Measurements from ENCODE around the gene PLEKHA1.
A peak's percentile ranks its signal among the peaks of the same experiment; 100 is the strongest.

The PLEKHA1 gene

GRCh38 chr10:122463466-122464249 lies 89.2 kb downstream of the PLEKHA1 start:
- Histone ChIP-seq H3K9me3 (ENCODE audit: control insufficient read depth in 5 of 5, low read length in 5 of 5) (no peaks in the 10 kb centered on the region), H3K27ac (ENCODE audit: low read depth, low read length) (peak overlapping the region; percentile 77), H3K27me3 (ENCODE audit: control insufficient read depth in 5 of 5, insufficient read depth in 4 of 5, low read length in 5 of 5) (no peaks in the 10 kb centered on the region), H3K4me3 (ENCODE audit: low read depth in 1 of 5, low read length in 5 of 5) (peak overlapping the region; percentile 74 to 91 (median 85)), H3K9ac (ENCODE audit: low read length in 5 of 5) (peak overlapping the region in 2 of 5 donors; percentile 57 to 73), H3K36me3 (ENCODE audit: control insufficient read depth in 5 of 5, insufficient read depth in 5 of 5, low read length in 5 of 5) (peaks cover 0 to 3% (median 0%) of the 10 kb centered on the region in 5 donors), H3K4me1 (ENCODE audit: control insufficient read depth in 5 of 5, insufficient read depth in 5 of 5, low read length in 5 of 5) (peaks cover 11 to 60% (median 55%) of the 10 kb centered on the region in 5 donors)

DNA sequence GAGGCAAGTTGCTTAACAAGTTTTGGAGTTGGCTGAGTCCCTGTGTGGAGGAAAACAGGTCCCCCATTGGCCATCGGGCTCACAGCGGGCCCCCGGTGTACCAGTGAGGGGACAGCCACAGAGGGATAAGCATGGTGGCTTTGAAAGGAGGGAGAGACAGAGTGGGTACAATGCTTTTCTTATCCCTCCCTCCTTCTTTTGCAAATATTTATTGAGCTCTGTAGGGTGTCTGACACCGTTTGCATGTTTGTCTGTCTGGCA lies 89.7 kb downstream of the PLEKHA1 start:
- Histone ChIP-seq H3K36me3 (ENCODE audit: control insufficient read depth in 5 of 5, insufficient read depth in 5 of 5, low read length in 5 of 5) (peaks cover 0 to 3% (median 0%) of the 10 kb centered on the region in 5 donors), H3K4me3 (ENCODE audit: low read depth in 1 of 5, low read length in 5 of 5) (no peak overlapping the region), H3K27me3 (ENCODE audit: control insufficient read depth in 5 of 5, insufficient read depth in 4 of 5, low read length in 5 of 5) (no peaks in the 10 kb centered on the region), H3K4me1 (ENCODE audit: control insufficient read depth in 5 of 5, insufficient read depth in 5 of 5, low read length in 5 of 5) (peaks cover 14 to 65% (median 52%) of the 10 kb centered on the region in 5 donors), H3K9me3 (ENCODE audit: control insufficient read depth in 5 of 5, low read length in 5 of 5) (no peaks in the 10 kb centered on the region), H3K27ac (ENCODE audit: low read depth, low read length) (no peak overlapping the region), H3K9ac (ENCODE audit: low read length in 5 of 5) (no peak overlapping the region)

DNA sequence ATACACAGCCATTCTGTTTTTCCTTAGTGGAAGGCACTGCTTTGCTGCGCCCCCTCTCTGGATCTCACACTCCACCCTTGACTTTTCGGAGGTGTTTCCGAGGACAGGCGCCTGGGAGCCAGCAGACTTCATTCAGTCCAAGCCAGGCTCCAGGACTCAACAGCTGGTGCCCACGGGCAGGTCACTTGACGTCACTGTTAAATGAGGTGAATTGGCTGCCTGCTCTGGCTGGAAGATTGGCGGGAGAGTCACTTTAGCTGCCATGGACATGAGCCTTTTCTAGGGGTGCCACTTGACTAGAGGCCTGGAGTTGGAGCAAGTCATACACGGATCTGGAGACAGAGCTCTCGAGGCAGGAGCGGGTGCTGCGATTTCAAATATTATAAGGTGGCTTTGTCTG lies 90.1 kb downstream of the PLEKHA1 start:
- H3K9ac ChIP-seq (ENCODE audit: low read length in 5 of 5): no peak overlapping the region
- H3K27me3 ChIP-seq (ENCODE audit: control insufficient read depth in 5 of 5, insufficient read depth in 4 of 5, low read length in 5 of 5): no peaks in the 10 kb centered on the region
- H3K4me1 ChIP-seq (ENCODE audit: control insufficient read depth in 5 of 5, insufficient read depth in 5 of 5, low read length in 5 of 5): peaks cover 18 to 69% (median 54%) of the 10 kb centered on the region in 5 donors
- H3K9me3 ChIP-seq (ENCODE audit: control insufficient read depth in 5 of 5, low read length in 5 of 5): no peaks in the 10 kb centered on the region
- no peak overlapping the region for H3K27ac ChIP-seq (ENCODE audit: low read depth, low read length)
- no peak overlapping the region for H3K4me3 ChIP-seq (ENCODE audit: low read depth in 1 of 5, low read length in 5 of 5)
- H3K36me3 ChIP-seq (ENCODE audit: control insufficient read depth in 5 of 5, insufficient read depth in 5 of 5, low read length in 5 of 5): peaks cover 0 to 3% (median 0%) of the 10 kb centered on the region in 5 donors

DNA sequence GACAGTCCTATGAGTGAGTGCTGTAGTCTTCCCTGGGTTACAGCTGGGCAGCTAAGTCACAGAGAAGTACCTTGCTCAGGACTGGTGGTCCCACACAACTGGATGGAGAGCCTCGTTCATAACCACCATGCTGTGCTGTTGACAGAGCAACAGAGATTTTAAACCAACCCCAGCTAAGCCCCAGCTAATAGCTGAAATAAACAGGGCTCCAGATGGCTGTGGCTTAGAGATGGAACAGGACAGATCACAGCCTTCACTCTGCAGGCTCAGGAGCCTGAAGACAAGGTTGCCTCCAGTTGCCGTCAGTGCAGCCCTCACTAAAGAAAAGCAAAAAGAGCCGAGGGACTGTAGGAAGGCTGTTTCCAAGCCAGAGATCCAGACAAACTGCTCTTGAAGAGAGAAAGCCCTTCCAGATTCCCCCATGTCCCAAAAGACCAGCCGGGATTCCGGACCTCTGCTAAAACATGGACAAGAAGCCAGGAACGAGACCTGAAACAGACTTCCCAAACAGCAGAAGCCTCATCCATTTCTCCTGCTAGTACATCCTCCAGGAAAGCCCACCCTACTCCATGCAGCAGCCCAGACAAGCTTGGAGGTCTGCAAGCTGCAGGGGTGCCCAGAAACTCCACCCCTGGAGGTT lies 91.0 kb downstream of the PLEKHA1 start:
- H3K9ac ChIP-seq (ENCODE audit: low read length in 5 of 5): no peak overlapping the region

DNA sequence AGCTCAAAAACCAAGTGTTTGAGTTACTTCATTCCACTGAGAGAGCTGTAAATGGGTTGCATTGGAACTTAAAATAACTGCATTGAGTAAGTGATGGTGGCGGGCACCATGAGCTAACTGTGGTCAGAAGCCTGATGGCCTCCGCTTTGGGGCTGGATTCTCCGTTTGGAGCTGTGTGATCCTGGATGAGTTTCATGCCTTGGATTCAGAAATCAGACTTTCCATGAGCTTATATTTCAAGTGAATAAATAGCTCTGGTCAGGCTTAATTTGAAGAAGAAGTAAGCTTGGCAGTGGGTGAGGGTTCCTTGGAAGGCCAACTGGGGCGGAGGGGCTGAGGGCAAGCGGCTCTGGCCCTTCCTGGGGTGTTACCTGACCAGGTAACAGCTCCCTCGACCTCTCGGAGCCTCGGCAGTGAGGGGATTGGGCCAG lies 92.5 kb downstream of the PLEKHA1 start:
- H3K4me1 ChIP-seq (ENCODE audit: control insufficient read depth in 5 of 5, insufficient read depth in 5 of 5, low read length in 5 of 5): peaks cover 16 to 62% (median 42%) of the 10 kb centered on the region in 5 donors
- H3K36me3 ChIP-seq (ENCODE audit: control insufficient read depth in 5 of 5, insufficient read depth in 5 of 5, low read length in 5 of 5): peaks cover 0 to 3% (median 0%) of the 10 kb centered on the region in 5 donors
- H3K27me3 ChIP-seq (ENCODE audit: control insufficient read depth in 5 of 5, insufficient read depth in 4 of 5, low read length in 5 of 5): no peaks in the 10 kb centered on the region
- H3K27ac ChIP-seq (ENCODE audit: low read depth, low read length): no peak overlapping the region
- H3K9me3 ChIP-seq (ENCODE audit: control insufficient read depth in 5 of 5, low read length in 5 of 5): no peaks in the 10 kb centered on the region
- no peak overlapping the region for H3K4me3 ChIP-seq (ENCODE audit: low read depth in 1 of 5, low read length in 5 of 5)
- no peak overlapping the region for H3K9ac ChIP-seq (ENCODE audit: low read length in 5 of 5)

More for the DNA sequence above, 91.0 kb downstream of the PLEKHA1 start:
- Histone ChIP-seq H3K4me3 (ENCODE audit: low read depth in 1 of 5, low read length in 5 of 5) (no peak overlapping the region), H3K36me3 (ENCODE audit: control insufficient read depth in 5 of 5, insufficient read depth in 5 of 5, low read length in 5 of 5) (peaks cover 0 to 3% (median 0%) of the 10 kb centered on the region in 5 donors), H3K27ac (ENCODE audit: low read depth, low read length) (no peak overlapping the region), H3K4me1 (ENCODE audit: control insufficient read depth in 5 of 5, insufficient read depth in 5 of 5, low read length in 5 of 5) (peaks cover 18 to 69% (median 48%) of the 10 kb centered on the region in 5 donors), H3K9me3 (ENCODE audit: control insufficient read depth in 5 of 5, low read length in 5 of 5) (no peaks in the 10 kb centered on the region), H3K27me3 (ENCODE audit: control insufficient read depth in 5 of 5, insufficient read depth in 4 of 5, low read length in 5 of 5) (no peaks in the 10 kb centered on the region)

DNA sequence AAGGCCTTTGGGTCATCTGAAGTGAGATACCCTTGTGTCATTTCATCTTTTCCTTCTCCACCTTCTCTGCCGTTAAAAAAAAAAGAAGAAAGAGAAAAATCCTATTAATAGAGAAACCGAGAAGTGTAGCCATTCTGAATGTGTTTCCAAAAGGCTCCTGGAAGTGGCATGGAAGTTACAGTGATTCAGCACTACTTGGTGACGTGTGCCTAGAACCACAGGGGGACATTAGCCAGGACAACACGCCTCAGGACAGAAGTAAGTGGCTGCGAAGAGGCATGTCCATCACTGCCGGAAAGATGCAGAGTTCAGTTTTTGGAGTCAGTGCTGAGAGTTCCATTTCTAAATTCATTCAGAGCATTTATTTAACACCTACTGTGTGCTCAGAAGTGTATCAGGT lies 93.2 kb downstream of the PLEKHA1 start:
- Histone ChIP-seq H3K4me1 (ENCODE audit: control insufficient read depth in 5 of 5, insufficient read depth in 5 of 5, low read length in 5 of 5) (peaks cover 16 to 55% (median 40%) of the 10 kb centered on the region in 5 donors), H3K27ac (ENCODE audit: low read depth, low read length) (peak overlapping the region; percentile 70), H3K9ac (ENCODE audit: low read length in 5 of 5) (no peak overlapping the region), H3K9me3 (ENCODE audit: control insufficient read depth in 5 of 5, low read length in 5 of 5) (no peaks in the 10 kb centered on the region), H3K27me3 (ENCODE audit: control insufficient read depth in 5 of 5, insufficient read depth in 4 of 5, low read length in 5 of 5) (no peaks in the 10 kb centered on the region), H3K36me3 (ENCODE audit: control insufficient read depth in 5 of 5, insufficient read depth in 5 of 5, low read length in 5 of 5) (peaks cover 0 to 3% (median 0%) of the 10 kb centered on the region in 5 donors), H3K4me3 (ENCODE audit: low read depth in 1 of 5, low read length in 5 of 5) (no peak overlapping the region)

DNA sequence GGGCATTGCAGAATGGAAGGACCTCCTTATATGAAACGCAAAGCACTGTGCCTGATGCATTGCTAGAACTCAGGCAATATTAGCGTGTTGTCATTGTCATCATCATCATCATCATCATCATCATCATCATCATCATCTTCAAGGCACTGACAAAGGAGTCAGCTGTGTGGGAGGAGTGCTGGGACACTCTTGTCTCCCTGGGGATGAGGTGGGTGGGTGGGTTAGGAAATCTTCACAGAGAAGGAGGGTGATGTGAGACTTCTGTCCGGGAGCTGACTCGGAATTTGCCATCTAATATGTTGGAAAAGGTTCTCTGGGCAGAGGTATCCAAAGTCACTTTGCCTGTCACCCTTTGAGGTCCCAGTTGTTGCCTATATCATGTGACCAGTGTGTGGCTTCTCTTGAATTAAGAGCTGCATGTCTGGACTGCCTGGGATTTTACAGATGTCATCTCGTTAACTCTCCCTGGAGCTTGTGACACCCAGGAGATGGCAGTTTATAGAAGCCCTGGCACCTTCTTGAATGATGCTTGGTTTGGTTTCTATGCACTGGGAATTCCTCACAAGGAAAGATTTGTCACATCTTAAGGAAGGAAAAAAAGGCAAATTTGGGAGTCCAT lies 93.9 kb downstream of the PLEKHA1 start:
- Histone ChIP-seq H3K36me3 (ENCODE audit: control insufficient read depth in 5 of 5, insufficient read depth in 5 of 5, low read length in 5 of 5) (peaks cover 0 to 3% (median 0%) of the 10 kb centered on the region in 5 donors), H3K4me3 (ENCODE audit: low read depth in 1 of 5, low read length in 5 of 5) (no peak overlapping the region), H3K9me3 (ENCODE audit: control insufficient read depth in 5 of 5, low read length in 5 of 5) (no peaks in the 10 kb centered on the region), H3K27me3 (ENCODE audit: control insufficient read depth in 5 of 5, insufficient read depth in 4 of 5, low read length in 5 of 5) (no peaks in the 10 kb centered on the region), H3K4me1 (ENCODE audit: control insufficient read depth in 5 of 5, insufficient read depth in 5 of 5, low read length in 5 of 5) (peaks cover 12 to 48% (median 36%) of the 10 kb centered on the region in 5 donors), H3K27ac (ENCODE audit: low read depth, low read length) (peak overlapping the region; percentile 70), H3K9ac (ENCODE audit: low read length in 5 of 5) (no peak overlapping the region)

DNA sequence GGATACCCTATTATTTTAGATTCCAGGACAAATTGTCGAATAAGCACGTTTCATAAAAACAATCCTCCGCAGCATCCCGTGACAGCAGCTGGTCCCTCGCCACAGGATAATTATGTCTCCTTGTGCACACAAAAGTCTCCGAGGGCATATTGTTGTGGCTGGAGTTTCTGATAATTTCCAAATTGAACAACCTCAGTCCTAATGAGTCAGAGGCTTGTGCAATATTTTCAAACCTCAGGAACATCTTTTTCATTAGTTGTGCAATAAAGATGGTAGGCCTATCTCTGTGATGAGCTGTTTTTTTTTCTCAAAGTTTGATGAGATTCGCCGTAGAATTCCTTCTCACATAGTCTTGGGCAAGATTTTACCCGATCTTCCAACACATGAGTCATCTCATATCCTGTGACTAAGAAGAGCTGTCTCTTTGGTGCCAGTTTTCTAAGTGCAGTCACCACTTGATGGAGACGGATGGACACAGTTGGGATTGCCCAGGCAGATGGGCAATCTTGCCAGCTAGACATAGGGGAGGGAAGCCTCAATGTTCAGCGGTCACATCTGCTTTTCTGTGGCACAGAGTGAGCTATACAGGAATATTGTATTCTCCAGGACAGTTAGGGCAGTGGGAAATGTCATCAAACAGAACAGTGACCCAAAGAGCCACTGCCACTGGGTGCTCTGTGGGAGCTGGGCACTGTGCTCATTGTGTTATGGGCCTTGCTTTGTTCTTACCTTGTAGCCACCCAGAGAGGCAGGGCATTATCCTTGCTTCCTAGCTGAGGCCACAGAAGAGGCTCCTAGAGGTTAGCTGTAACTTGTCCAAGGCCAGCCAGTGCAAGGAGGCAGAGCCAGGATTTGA lies 94.6 kb downstream of the PLEKHA1 start:
- H3K27me3 ChIP-seq (ENCODE audit: control insufficient read depth in 5 of 5, insufficient read depth in 4 of 5, low read length in 5 of 5): no peaks in the 10 kb centered on the region
- H3K27ac ChIP-seq (ENCODE audit: low read depth, low read length): peak overlapping the region; percentile 74
- peak overlapping the region in 1 of 5 donors; percentile 41 for H3K9ac ChIP-seq (ENCODE audit: low read length in 5 of 5)
- no peaks in the 10 kb centered on the region for H3K9me3 ChIP-seq (ENCODE audit: control insufficient read depth in 5 of 5, low read length in 5 of 5)
- peaks cover 0 to 3% (median 0%) of the 10 kb centered on the region in 5 donors for H3K36me3 ChIP-seq (ENCODE audit: control insufficient read depth in 5 of 5, insufficient read depth in 5 of 5, low read length in 5 of 5)
- H3K4me1 ChIP-seq (ENCODE audit: control insufficient read depth in 5 of 5, insufficient read depth in 5 of 5, low read length in 5 of 5): peaks cover 9 to 45% (median 34%) of the 10 kb centered on the region in 5 donors
- H3K4me3 ChIP-seq (ENCODE audit: low read depth in 1 of 5, low read length in 5 of 5): no peak overlapping the region

- peaks cover 13 to 45% (median 34%) of the 10 kb centered on the region in 5 donors for H3K4me1 ChIP-seq (ENCODE audit: control insufficient read depth in 5 of 5, insufficient read depth in 5 of 5, low read length in 5 of 5)
- H3K27ac ChIP-seq (ENCODE audit: low read depth, low read length): peak overlapping the region; percentile 74
- H3K4me3 ChIP-seq (ENCODE audit: low read depth in 1 of 5, low read length in 5 of 5): no peak overlapping the region
- no peaks in the 10 kb centered on the region for H3K9me3 ChIP-seq (ENCODE audit: control insufficient read depth in 5 of 5, low read length in 5 of 5)
- no peaks in the 10 kb centered on the region for H3K27me3 ChIP-seq (ENCODE audit: control insufficient read depth in 5 of 5, insufficient read depth in 4 of 5, low read length in 5 of 5)
- peak overlapping the region in 1 of 5 donors; percentile 41 for H3K9ac ChIP-seq (ENCODE audit: low read length in 5 of 5)
- peaks cover 0 to 3% (median 0%) of the 10 kb centered on the region in 5 donors for H3K36me3 ChIP-seq (ENCODE audit: control insufficient read depth in 5 of 5, insufficient read depth in 5 of 5, low read length in 5 of 5)
These were observed 95.3 kb downstream of the PLEKHA1 start for GRCh38 chr10:122469848-122470247.
